IMR-90 (cell line): Measurements from ENCODE around the gene PAN3. TPM values are rescaled to one million over a fixed set of nuclear protein-coding genes. Genes with fewer than 3 reads are reported as not detected.

ENCODE experiments used
- ATAC-seq: fragments of 200-7000 bp; cut with Tn5 transposase; 2 replicates; pipeline ENCODE4 v1.9.1; 2020; ENCODE audit warnings: low read depth, mild to moderate bottlenecking, moderate library complexity
- BruUV-seq: library from RNA; stranded (reverse); fragments of 400-500 nt; replicated peaks from 2 replicates; lab custom pipeline; 2021; lab: Mats Ljungman, UMichigan
- CTCF ChIA-PET: fragments of 300-600 bp; formaldehyde crosslinking; extraction: SDS; loops from one replicate; lab custom pipeline; 2021; ENCODE audit warnings: antibody characterized with exemption; lab: Yijun Ruan, JAX
- POLR2A ChIA-PET: fragments of 300-600 bp; sonication (Branson Sonifier 250); formaldehyde crosslinking; loops from one replicate; lab custom pipeline; 2022; ENCODE audit warnings: antibody characterized with exemption; ENCODE audit not compliant: unreplicated experiment; lab: Charles Lee
- DNase-seq: peaks from one replicate; pipeline ENCODE4 v3.0.0; 2013
- H2AFZ ChIP-seq: replicated peaks from 2 replicates; pipeline ENCODE3; 2013; ENCODE audit warnings: low read length, mild to moderate bottlenecking; ENCODE audit not compliant: poor library complexity
- H2AK5ac ChIP-seq: 2 replicates; pipeline ENCODE4 v1.6.1; 2013; ENCODE audit warnings: low read depth, low read length, inconsistent platforms
- H2AK9ac ChIP-seq: replicated peaks from 2 replicates; pipeline ENCODE3; 2013; ENCODE audit warnings: mild to moderate bottlenecking, low read depth, low read length, moderate library complexity; ENCODE audit not compliant: poor library complexity
- H2BK120ac ChIP-seq: 2 replicates; pipeline ENCODE4 v1.6.1; 2013; ENCODE audit warnings: low read depth, low read length, inconsistent platforms
- H2BK15ac ChIP-seq: 3 replicates; pipeline ENCODE4 v1.6.1; 2013; ENCODE audit warnings: low read depth, low read length, inconsistent platforms
- H2BK20ac ChIP-seq: 2 replicates; pipeline ENCODE4 v1.6.1; 2013; ENCODE audit warnings: low read depth, mild to moderate bottlenecking, inconsistent platforms, low read length, moderate library complexity
- H2BK5ac ChIP-seq: 2 replicates; pipeline ENCODE4 v1.6.1; 2013; ENCODE audit warnings: mild to moderate bottlenecking, low read depth, low read length, inconsistent platforms; ENCODE audit not compliant: poor library complexity, severe bottlenecking
- H3K14ac ChIP-seq: replicated peaks from 2 replicates; pipeline ENCODE4 v1.6.1; 2013; ENCODE audit warnings: low read depth, low read length, inconsistent platforms
- H3K18ac ChIP-seq: 2 replicates; pipeline ENCODE4 v1.6.1; 2013; ENCODE audit warnings: low read depth, low read length, control low read depth
- H3K23ac ChIP-seq: 2 replicates; pipeline ENCODE4 v1.6.1; 2013; ENCODE audit warnings: low read depth, low read length, inconsistent platforms
- H3K27ac ChIP-seq: 2 replicates; pipeline ENCODE4 v1.5.1; 2013; ENCODE audit warnings: mild to moderate bottlenecking, control low read depth, low read length; ENCODE audit not compliant: insufficient read depth
- H3K27me3 ChIP-seq: 2 replicates; pipeline ENCODE4 v1.6.1; 2013; ENCODE audit warnings: low read length; ENCODE audit not compliant: control insufficient read depth, insufficient read depth
- H3K36me3 ChIP-seq: 2 replicates; pipeline ENCODE4 v1.6.1; 2013; ENCODE audit warnings: low read length, mixed read lengths; ENCODE audit not compliant: control insufficient read depth, insufficient read depth
- H3K4ac ChIP-seq: 2 replicates; pipeline ENCODE4 v1.6.1; 2013; ENCODE audit warnings: low read depth, low read length, inconsistent platforms
- H3K4me1 ChIP-seq: 2 replicates; pipeline ENCODE4 v1.6.1; 2013; ENCODE audit warnings: low read length, mixed read lengths; ENCODE audit not compliant: control insufficient read depth, insufficient read depth
- H3K4me2 ChIP-seq: 2 replicates; pipeline ENCODE4 v1.6.1; 2013; ENCODE audit warnings: low read depth, mild to moderate bottlenecking, control low read depth, low read length, moderate library complexity
- H3K4me3 ChIP-seq: 2 replicates; pipeline ENCODE4 v1.5.1; 2013; ENCODE audit warnings: low read depth, mild to moderate bottlenecking, control low read depth, low read length, moderate library complexity; ENCODE audit not compliant: insufficient read depth
- H3K56ac ChIP-seq: 2 replicates; pipeline ENCODE4 v1.6.1; 2013; ENCODE audit warnings: low read length, inconsistent platforms; ENCODE audit not compliant: insufficient read depth; ENCODE audit errors: extremely low read depth
- H3K79me1 ChIP-seq, 2 experiments: 2 replicates each; pipeline ENCODE4 v1.6.1; 2013; ENCODE audit warnings: low read length in 2 of 2, inconsistent platforms in 1 of 2, low read depth in 1 of 2
- H3K9ac ChIP-seq: 2 replicates; pipeline ENCODE4 v1.6.1; 2013; ENCODE audit warnings: low read depth, low read length, control low read depth
- H3K9me1 ChIP-seq: 2 replicates; pipeline ENCODE4 v1.6.1; 2013; ENCODE audit warnings: low read length, inconsistent platforms; ENCODE audit not compliant: insufficient read depth
- H3K9me3 ChIP-seq: 2 replicates; pipeline ENCODE4 v1.6.1; 2013; ENCODE audit warnings: low read length; ENCODE audit not compliant: control insufficient read depth, insufficient read depth
- H4K20me1 ChIP-seq: 2 replicates; pipeline ENCODE4 v1.6.1; 2013; ENCODE audit warnings: low read length, inconsistent platforms; ENCODE audit not compliant: insufficient read depth
- H4K5ac ChIP-seq: 2 replicates; pipeline ENCODE4 v1.6.1; 2013; ENCODE audit warnings: mild to moderate bottlenecking, low read depth, low read length, control low read depth
- H4K8ac ChIP-seq, 2 experiments: 2 replicates each; pipeline ENCODE4 v1.6.1; 2013; ENCODE audit warnings: low read depth in 2 of 2, low read length in 2 of 2, control low read depth in 1 of 2, inconsistent platforms in 1 of 2
- H4K91ac ChIP-seq: 2 replicates; pipeline ENCODE4 v1.6.1; 2013; ENCODE audit warnings: low read depth, low read length, inconsistent platforms; ENCODE audit not compliant: insufficient read depth
- WGBS, 2 experiments: methylation state at CpG; one replicate each; pipeline versions ENCODE4 v1.1.5 to v1.1.7; 2013; ENCODE audit warnings: missing lambda C conversion rate in 2 of 2; ENCODE audit not compliant: insufficient read length in 1 of 2; ENCODE audit errors: extremely low coverage in 2 of 2; 5-methylcytosine and 5-hydroxymethylcytosine counted together
- dilution Hi-C: fragments of 300-500 bp; cut with HindIII; formaldehyde crosslinking; loops from one replicate; pipeline ENCODE4 v1.14.3; 2018; ENCODE audit warnings: low sequenced_read_pairs; ENCODE audit not compliant: unreplicated experiment
- in situ Hi-C: fragments of 300-500 bp; cut with MboI; formaldehyde crosslinking; loops from 3 replicates; pipeline ENCODE4 v1.14.3; 2019; ENCODE audit warnings: low sequenced_read_pairs, inconsistent platforms, mixed read lengths
- intact Hi-C: fragments of 100-400 bp; cut with micrococcal nuclease; formaldehyde crosslinking; loops from 2 replicates; pipeline ENCODE4 v1.10.0; 2022
- polyA plus RNA-seq, 3 experiments: library from polyadenylated mRNA; depleted of rRNA; stranded (reverse); fragments of >200 nt; gene quantifications; 2 replicates each; pipeline ENCODE4 v1.2.3, GENCODE V29; 2012; ENCODE audit warnings: low replicate concordance in 1 of 3
- total RNA-seq: library from RNA; depleted of rRNA; stranded (reverse); fragments of >200 nt; gene quantifications from 2 replicates; pipeline ENCODE4 v1.2.3, GENCODE V29; 2012
- TF ChIP-seq, protein P1 (sequence below): fragments of 150-350 bp; IDR thresholded peaks from 2 replicates; pipeline ENCODE4 v1.6.1; 2017; ENCODE audit warnings: mild to moderate bottlenecking, antibody characterized with exemption, low read length, low read depth

The PAN3 gene
- total and polyA plus RNA-seq, 2 of the 4 experiments (the other 2 are of a cell fraction), result 6.6 to 15.1 TPM

DNA sequence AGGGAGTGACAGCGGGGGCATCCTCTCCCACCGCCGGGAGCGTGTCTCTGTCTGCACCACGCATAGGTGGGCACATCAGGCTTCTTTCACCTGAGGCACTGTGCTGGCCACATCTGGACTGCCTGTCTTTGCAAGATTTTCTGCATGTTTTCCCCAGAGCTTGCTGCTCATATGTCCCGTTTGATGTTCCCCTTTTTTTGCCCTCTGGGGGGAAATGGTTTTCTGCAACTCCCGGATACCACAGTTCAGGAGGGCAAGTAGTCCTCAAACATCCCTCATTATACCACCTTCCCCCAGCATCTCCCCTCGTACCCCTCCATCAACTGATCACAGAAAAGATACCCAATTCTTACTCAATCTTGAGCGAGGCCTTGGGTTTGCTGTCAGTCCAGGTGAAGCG, 168.0 kb downstream of the PAN3 start:
- Histone ChIP-seq H2BK15ac (no peak overlapping the region), H2BK20ac (no peak overlapping the region), H3K23ac (no peak overlapping the region), H3K9me3 (no peaks in the 10 kb centered on the region), H3K79me1 (no peaks in the 10 kb centered on the region), H3K27ac (no peak overlapping the region), H3K4ac (no peak overlapping the region), H4K8ac (no peak overlapping the region), H2BK120ac (no peak overlapping the region), H3K18ac (no peak overlapping the region), H2AFZ (no peak overlapping the region), H3K14ac (no peak overlapping the region), H3K9me1 (no peaks in the 10 kb centered on the region; the same call in 1 of the 2 replicates), H3K56ac (no peak overlapping the region), H3K36me3 (no peaks in the 10 kb centered on the region), H3K4me2 (no peak overlapping the region), H4K5ac (no peak overlapping the region), H3K9ac (no peak overlapping the region), H2AK9ac (no peak overlapping the region), H2AK5ac (no peak overlapping the region), H4K91ac (no peak overlapping the region), H3K4me3 (no peak overlapping the region), H2BK5ac (no peak overlapping the region), H4K20me1 (no peaks in the 10 kb centered on the region), H3K27me3 (no peaks in the 10 kb centered on the region; the same call in 1 of the 2 replicates), H3K4me1 (no peaks in the 10 kb centered on the region)
- 90% methylated on average over 2 of the region's 10 CpGs; no CpG with 5 or more reads in 1 of the 2 experiments for WGBS, 2 experiments
- dilution Hi-C loops, result no loop called here
- BruUV-seq, result no TSS peak
- no peak for DNase-seq
- intact Hi-C loops, result no loop called here
- TF ChIP-seq, protein P1, sequence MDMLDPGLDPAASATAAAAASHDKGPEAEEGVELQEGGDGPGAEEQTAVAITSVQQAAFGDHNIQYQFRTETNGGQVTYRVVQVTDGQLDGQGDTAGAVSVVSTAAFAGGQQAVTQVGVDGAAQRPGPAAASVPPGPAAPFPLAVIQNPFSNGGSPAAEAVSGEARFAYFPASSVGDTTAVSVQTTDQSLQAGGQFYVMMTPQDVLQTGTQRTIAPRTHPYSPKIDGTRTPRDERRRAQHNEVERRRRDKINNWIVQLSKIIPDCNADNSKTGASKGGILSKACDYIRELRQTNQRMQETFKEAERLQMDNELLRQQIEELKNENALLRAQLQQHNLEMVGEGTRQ, result no peak
- in situ Hi-C loops, result no loop called here
- ChIA-PET POLR2A (no interaction called here), CTCF (no interaction called here)
- ATAC-seq, result no peak
